GM12872 (cell line): ENCODE results near the gene HPRT1.

Experiments
- CTCF ChIP-seq: IDR thresholded peaks from 3 replicates; pipeline ENCODE4 v1.5.1; 2011; ENCODE audit warnings: low read depth, mild to moderate bottlenecking, low read length, moderate library complexity; ENCODE audit not compliant: insufficient read depth

HPRT1 gene

GRCh38 chrX:134459683-134460004 is 321 bp upstream of the HPRT1 start:
- TF ChIP-seq CTCF = no peak

- TF ChIP-seq CTCF = no peak
These were observed 876 bp downstream of the HPRT1 start for GRCh38 chrX:134460862-134461220.

GRCh38 chrX:134461437-134461836 is 1.5 kb downstream of the HPRT1 start:
- TF ChIP-seq CTCF = no peak

GRCh38 chrX:134462927-134463326 is 3.0 kb downstream of the HPRT1 start:
- no peak for TF ChIP-seq CTCF

GRCh38 chrX:134469486-134469885 is 9.5 kb downstream of the HPRT1 start:
- TF ChIP-seq CTCF = no peak

GRCh38 chrX:134470013-134470412 is 10.0 kb downstream of the HPRT1 start:
- TF ChIP-seq CTCF = no peak

- TF ChIP-seq CTCF = no peak
These were observed 12.1 kb downstream of the HPRT1 start for GRCh38 chrX:134472041-134472440.

GRCh38 chrX:134476284-134476683 is 16.3 kb downstream of the HPRT1 start:
- TF ChIP-seq CTCF = no peak
